Esophagus muscularis mucosa (tissue), 4 donors: ENCODE measurements around the gene ANLN.

Experiments
- CTCF ChIP-seq, 3 experiments: fragments of 200-600 bp in 2 of 3; fragments of 450-650 bp in 1 of 3; sonication (generic) in 2 of 3; IDR thresholded peaks; one replicate each; pipeline ENCODE4 v1.5.1; 2017 to 2019; ENCODE audit warnings: antibody characterized with exemption in 3 of 3, mild to moderate bottlenecking in 2 of 3, moderate library complexity in 1 of 3
- EP300 ChIP-seq: sonication (generic); formaldehyde crosslinking; IDR thresholded peaks from one replicate; pipeline ENCODE4 v1.6.1; 2017; ENCODE audit warnings: antibody characterized with exemption
- POLR2A ChIP-seq: fragments of 450-650 bp; IDR thresholded peaks from one replicate; pipeline ENCODE4 v1.6.1; 2017; ENCODE audit warnings: antibody characterized with exemption, moderate library complexity, mild to moderate bottlenecking, low read depth
- POLR2AphosphoS5 ChIP-seq, 2 donors: sonication (generic); formaldehyde crosslinking; IDR thresholded peaks; one replicate each; pipeline ENCODE4 v1.6.1; 2017; ENCODE audit warnings: antibody characterized with exemption in 2 of 2

- TF ChIP-seq POLR2A (no peak), CTCF (IDR thresholded peaks at IDR 0.05) (no peak), POLR2AphosphoS5 (IDR thresholded peaks at IDR 0.05) (no peak), EP300 (no peak)
Observed at GRCh38 chr7:36420307-36420706, 30.6 kb downstream of the ANLN start.
